Loucy (cell line): ENCODE measurements around the gene EXD3.
"Not testable (repeated sequence)": the region's sequence is repeated elsewhere in the genome, so short reads cannot be mapped to it uniquely, and the experiment has no call there.

ENCODE experiments used
- H2AFZ ChIP-seq: fragments of 200-600 bp; sonication (generic); 2 replicates; pipeline ENCODE4 v1.6.0; 2016; ENCODE audit warnings: antibody characterized with exemption, mild to moderate bottlenecking, low read length, moderate library complexity
- H3F3A ChIP-seq: fragments of 200-600 bp; 2 replicates; pipeline ENCODE4 v1.6.0; 2016; ENCODE audit warnings: antibody characterized with exemption, low read depth, mild to moderate bottlenecking
- H3K27me3 ChIP-seq: fragments of 200-600 bp; sonication (generic); 2 replicates; pipeline ENCODE4 v1.6.1; 2014; ENCODE audit warnings: low read length, mild to moderate bottlenecking; ENCODE audit not compliant: insufficient read depth, poor library complexity, severe bottlenecking
- H3K36me3 ChIP-seq: fragments of 200-600 bp; sonication (generic); 2 replicates; pipeline ENCODE4 v1.6.1; 2016; ENCODE audit warnings: low read length; ENCODE audit not compliant: insufficient read depth
- H3K4me1 ChIP-seq: fragments of 200-600 bp; sonication (generic); 2 replicates; pipeline ENCODE4 v1.5.1; 2014; ENCODE audit warnings: low read length, mild to moderate bottlenecking; ENCODE audit not compliant: insufficient read depth, poor library complexity, severe bottlenecking
- H3K4me2 ChIP-seq: fragments of 200-600 bp; sonication (generic); 2 replicates; pipeline ENCODE4 v1.6.0; 2014; ENCODE audit warnings: antibody characterized with exemption, low read length, low read depth, mild to moderate bottlenecking; ENCODE audit not compliant: poor library complexity, severe bottlenecking
- H3K4me3 ChIP-seq: fragments of 200-600 bp; sonication (generic); 2 replicates; pipeline ENCODE4 v1.5.1; 2014; ENCODE audit warnings: low read length, mild to moderate bottlenecking, mixed read lengths; ENCODE audit not compliant: poor library complexity, severe bottlenecking
- H3K79me2 ChIP-seq: fragments of 200-600 bp; sonication (generic); 2 replicates; pipeline ENCODE4 v1.6.1; 2014; ENCODE audit warnings: low read length; ENCODE audit not compliant: insufficient read depth
- H3K9ac ChIP-seq: fragments of 200-600 bp; sonication (generic); 2 replicates; pipeline ENCODE4 v1.6.0; 2014; ENCODE audit warnings: mild to moderate bottlenecking, low read depth, low read length, moderate library complexity; ENCODE audit not compliant: poor library complexity, severe bottlenecking
- H3K9me2 ChIP-seq: fragments of 200-600 bp; sonication (generic); replicated peaks from 2 replicates; pipeline ENCODE4 v1.6.1; 2016; ENCODE audit warnings: low read depth, low read length, mixed read lengths
- H3K9me3 ChIP-seq: fragments of 200-600 bp; sonication (generic); 2 replicates; pipeline ENCODE4 v1.6.1; 2014; ENCODE audit warnings: mild to moderate bottlenecking, antibody characterized with exemption, low read length, low read depth; ENCODE audit not compliant: insufficient read depth
- H4K20me1 ChIP-seq: fragments of 200-600 bp; sonication (generic); 2 replicates; pipeline ENCODE4 v1.6.0; 2014; ENCODE audit warnings: antibody characterized with exemption, low read length, mild to moderate bottlenecking; ENCODE audit not compliant: insufficient read depth, poor library complexity, severe bottlenecking
- EZH2phosphoT487 ChIP-seq: fragments of 200-600 bp; IDR thresholded peaks from 2 replicates; pipeline ENCODE4 v1.6.1; 2018; ENCODE audit warnings: antibody characterized with exemption, mild to moderate bottlenecking, moderate library complexity, borderline replicate concordance
- TF ChIP-seq, protein P1 (sequence below): fragments of 200-600 bp; sonication (generic); conservative IDR thresholded peaks from 2 replicates; pipeline ENCODE4 v1.5.1; 2014; ENCODE audit warnings: mild to moderate bottlenecking, antibody characterized with exemption, low read length

The EXD3 gene

GRCh38 chr9:137467161-137467581 lies 44.2 kb upstream of the EXD3 start:
- TF ChIP-seq EZH2phosphoT487: no peak
- TF ChIP-seq, protein P1, sequence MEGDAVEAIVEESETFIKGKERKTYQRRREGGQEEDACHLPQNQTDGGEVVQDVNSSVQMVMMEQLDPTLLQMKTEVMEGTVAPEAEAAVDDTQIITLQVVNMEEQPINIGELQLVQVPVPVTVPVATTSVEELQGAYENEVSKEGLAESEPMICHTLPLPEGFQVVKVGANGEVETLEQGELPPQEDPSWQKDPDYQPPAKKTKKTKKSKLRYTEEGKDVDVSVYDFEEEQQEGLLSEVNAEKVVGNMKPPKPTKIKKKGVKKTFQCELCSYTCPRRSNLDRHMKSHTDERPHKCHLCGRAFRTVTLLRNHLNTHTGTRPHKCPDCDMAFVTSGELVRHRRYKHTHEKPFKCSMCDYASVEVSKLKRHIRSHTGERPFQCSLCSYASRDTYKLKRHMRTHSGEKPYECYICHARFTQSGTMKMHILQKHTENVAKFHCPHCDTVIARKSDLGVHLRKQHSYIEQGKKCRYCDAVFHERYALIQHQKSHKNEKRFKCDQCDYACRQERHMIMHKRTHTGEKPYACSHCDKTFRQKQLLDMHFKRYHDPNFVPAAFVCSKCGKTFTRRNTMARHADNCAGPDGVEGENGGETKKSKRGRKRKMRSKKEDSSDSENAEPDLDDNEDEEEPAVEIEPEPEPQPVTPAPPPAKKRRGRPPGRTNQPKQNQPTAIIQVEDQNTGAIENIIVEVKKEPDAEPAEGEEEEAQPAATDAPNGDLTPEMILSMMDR: no peak
- Histone ChIP-seq H3K9ac (no peak overlapping the region), H3K4me2 (no peak overlapping the region), H3K4me3 (no peak overlapping the region), H3K9me3 (peaks cover 4% of the 10 kb centered on the region; the same call in 1 of the 2 replicates), H4K20me1 (no peaks in the 10 kb centered on the region), H2AFZ (no peak overlapping the region), H3K4me1 (peaks cover 7% of the 10 kb centered on the region), H3K79me2 (no peaks in the 10 kb centered on the region), H3K9me2 (no peaks in the 10 kb centered on the region), H3K27me3 (no peaks in the 10 kb centered on the region), H3K36me3 (no peaks in the 10 kb centered on the region), H3F3A (no peaks in the 10 kb centered on the region)

DNA sequence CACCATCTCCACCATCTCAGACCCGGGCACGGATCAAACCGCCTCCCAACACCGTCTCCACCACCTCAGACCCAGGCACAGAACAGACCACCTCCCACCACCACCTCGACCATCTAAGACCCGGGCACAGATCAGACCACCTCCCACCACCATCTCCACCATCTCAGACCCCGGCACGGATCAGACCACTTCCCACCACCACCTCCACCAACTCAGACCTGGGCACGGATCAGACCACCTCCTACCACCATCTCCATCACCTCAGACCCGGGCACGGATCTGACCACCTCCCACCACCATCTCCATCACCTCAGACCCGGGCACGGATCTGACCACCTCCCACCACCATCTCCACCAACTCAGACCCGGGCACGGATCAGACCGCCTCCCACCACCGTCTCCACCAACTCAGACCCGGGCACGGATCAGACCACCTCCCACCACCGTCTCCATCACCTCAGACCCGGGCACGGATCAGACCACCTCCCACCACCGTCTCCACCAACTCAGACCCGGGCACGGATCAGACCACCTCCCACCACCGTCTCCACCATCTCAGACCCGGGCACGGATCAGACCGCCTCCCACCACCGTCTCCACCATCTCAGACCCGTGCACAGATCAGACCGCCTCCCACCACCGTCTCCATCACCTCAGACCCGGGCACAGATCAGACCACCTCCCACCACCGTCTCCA lies 43.6 kb upstream of the EXD3 start:
- H3K27me3 ChIP-seq, H3K4me3 ChIP-seq, H3K36me3 ChIP-seq, H3K79me2 ChIP-seq, H3K9me2 ChIP-seq, H3F3A ChIP-seq, H4K20me1 ChIP-seq, H3K9me3 ChIP-seq, H3K9ac ChIP-seq, H3K4me2 ChIP-seq, H2AFZ ChIP-seq, H3K4me1 ChIP-seq: not testable (repeated sequence)

DNA sequence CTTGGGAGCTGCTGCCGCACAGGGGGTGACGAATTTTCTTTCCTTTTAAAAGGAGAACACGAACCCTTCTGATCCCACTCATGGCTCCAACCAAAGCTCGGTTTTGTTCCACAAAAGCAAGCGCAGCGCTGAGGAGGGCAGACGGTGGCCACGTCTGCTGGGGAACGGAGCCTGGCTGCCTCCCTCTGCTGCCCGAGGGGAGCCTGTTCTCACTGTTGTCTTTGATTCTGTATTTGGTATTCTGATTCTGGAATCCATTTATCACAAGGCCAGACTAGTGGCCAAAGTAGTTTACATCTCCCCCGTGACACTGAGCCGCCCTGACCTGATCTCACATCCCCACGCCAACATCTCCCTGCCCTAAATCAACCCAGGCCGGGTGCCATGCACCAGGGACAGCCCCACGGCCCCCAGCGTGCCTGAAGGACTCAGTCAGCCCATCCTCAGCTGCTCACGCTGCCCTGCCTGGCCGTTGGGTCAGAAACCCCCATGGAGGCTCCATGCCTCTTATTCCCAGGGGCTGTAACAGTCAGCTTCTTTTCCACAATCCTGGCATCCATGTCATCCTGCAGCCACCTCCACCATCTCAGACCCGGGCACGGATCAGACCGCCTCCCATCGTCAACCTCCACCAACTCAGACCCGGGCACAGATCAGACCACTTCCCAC lies 42.9 kb upstream of the EXD3 start:
- Histone ChIP-seq H3F3A (no peaks in the 10 kb centered on the region), H2AFZ (no peak overlapping the region), H3K9me2 (no peaks in the 10 kb centered on the region), H4K20me1 (no peaks in the 10 kb centered on the region), H3K4me3 (no peak overlapping the region), H3K4me1 (peaks cover 5% of the 10 kb centered on the region), H3K27me3 (no peaks in the 10 kb centered on the region), H3K4me2 (no peak overlapping the region), H3K36me3 (no peaks in the 10 kb centered on the region), H3K79me2 (no peaks in the 10 kb centered on the region), H3K9ac (no peak overlapping the region), H3K9me3 (peaks cover 4% of the 10 kb centered on the region; the same call in 1 of the 2 replicates)
- TF ChIP-seq EZH2phosphoT487: no peak
- TF ChIP-seq, protein P1: no peak
